PC-3 (cell line): ENCODE results near the gene LENEP. TPM values are rescaled to one million over a fixed set of nuclear protein-coding genes. Genes with fewer than 3 reads are reported as not detected.

Source experiments
- ATAC-seq: fragments of 200-7000 bp; cut with Tn5 transposase; 2 replicates; pipeline ENCODE4 v1.9.1; 2020; ENCODE audit warnings: mild to moderate bottlenecking, moderate library complexity
- BruUV-seq: library from RNA; stranded (reverse); fragments of 400-500 nt; replicated peaks from 2 replicates; lab custom pipeline; 2021; lab: Mats Ljungman, UMichigan
- CTCF ChIA-PET: fragments of 300-600 bp; sonication (Branson Sonifier 250); formaldehyde crosslinking; loops from one replicate; lab custom pipeline; 2022; ENCODE audit warnings: antibody characterized with exemption; lab: Charles Lee
- POLR2A ChIA-PET: fragments of 300-600 bp; sonication (Branson Sonifier 250); formaldehyde crosslinking; loops from one replicate; lab custom pipeline; 2022; ENCODE audit warnings: antibody characterized with exemption; ENCODE audit not compliant: unreplicated experiment; lab: Charles Lee
- DNase-seq: peaks from one replicate; pipeline ENCODE4 v3.0.0-alpha.2; 2015
- H2AFZ ChIP-seq: fragments of 300-600 bp; sonication (generic); 2 replicates; pipeline ENCODE4 v1.6.0; 2016; ENCODE audit warnings: antibody characterized with exemption, low read length
- H3F3A ChIP-seq: fragments of 300-600 bp; sonication (generic); one replicate; pipeline ENCODE4 v1.6.0; 2017; ENCODE audit warnings: antibody characterized with exemption, low read length, control low read depth, mild to moderate bottlenecking; ENCODE audit not compliant: unreplicated experiment
- H3K27ac ChIP-seq: fragments of 300-600 bp; sonication (generic); 2 replicates; pipeline ENCODE4 v1.5.1; 2016; ENCODE audit warnings: mild to moderate bottlenecking, low read length
- H3K27me3 ChIP-seq: fragments of 300-600 bp; sonication (generic); 2 replicates; pipeline ENCODE4 v1.6.1; 2016; ENCODE audit warnings: low read length, mixed read lengths
- H3K36me3 ChIP-seq: fragments of 300-600 bp; sonication (generic); 2 replicates; pipeline ENCODE4 v1.6.1; 2016; ENCODE audit warnings: low read depth, mixed run types, low read length, mixed read lengths
- H3K4me1 ChIP-seq: fragments of 300-600 bp; sonication (generic); 2 replicates; pipeline ENCODE4 v1.5.1; 2016; ENCODE audit warnings: low read length; ENCODE audit not compliant: insufficient read depth
- H3K4me2 ChIP-seq: fragments of 300-600 bp; sonication (generic); 2 replicates; pipeline ENCODE4 v1.6.0; 2016; ENCODE audit warnings: low read length
- H3K4me3 ChIP-seq: fragments of 300-600 bp; sonication (generic); 2 replicates; pipeline ENCODE4 v1.5.1; 2016; ENCODE audit warnings: mild to moderate bottlenecking, low read length, mixed read lengths
- H3K79me2 ChIP-seq: fragments of 300-600 bp; sonication (generic); 2 replicates; pipeline ENCODE4 v1.6.1; 2017; ENCODE audit warnings: low read length, mixed read lengths
- H3K9ac ChIP-seq: fragments of 300-600 bp; sonication (generic); 2 replicates; pipeline ENCODE4 v1.6.0; 2016; ENCODE audit warnings: mild to moderate bottlenecking, low read length
- H3K9me2 ChIP-seq: fragments of 300-600 bp; sonication (generic); replicated peaks from 2 replicates; pipeline ENCODE4 v1.6.1; 2016; ENCODE audit warnings: mixed run types, low read length, mixed read lengths
- H3K9me3 ChIP-seq: fragments of 300-600 bp; sonication (generic); 2 replicates; pipeline ENCODE4 v1.6.1; 2016; ENCODE audit warnings: low read length, mixed read lengths
- H4K20me1 ChIP-seq: fragments of 300-600 bp; sonication (generic); 2 replicates; pipeline ENCODE4 v1.6.1; 2016; ENCODE audit warnings: low read length, mixed read lengths
- EZH2 ChIP-seq: fragments of 300-600 bp; sonication (generic); IDR thresholded peaks from one replicate; pipeline ENCODE4 v1.6.1; 2017; ENCODE audit warnings: antibody characterized with exemption, mild to moderate bottlenecking, low read length; ENCODE audit not compliant: unreplicated experiment
- EZH2phosphoT487 ChIP-seq: fragments of 300-600 bp; sonication (generic); IDR thresholded peaks from 2 replicates; pipeline ENCODE4 v1.6.1; 2018; ENCODE audit warnings: mild to moderate bottlenecking, antibody characterized with exemption, low read length, borderline replicate concordance
- intact Hi-C: fragments of 100-400 bp; cut with micrococcal nuclease; formaldehyde crosslinking; loops from 2 replicates; pipeline ENCODE4 v1.9.0; 2023
- total RNA-seq: library from RNA; depleted of rRNA; stranded (reverse); fragments of >200 nt; gene quantifications from 2 replicates; pipeline ENCODE4 v1.2.3, GENCODE V29; 2014
- TF ChIP-seq, protein P1 (sequence below): fragments of 300-600 bp; sonication (generic); conservative IDR thresholded peaks from 2 replicates; pipeline ENCODE4 v1.5.1; 2017; ENCODE audit warnings: antibody characterized with exemption, low read depth, mild to moderate bottlenecking, low read length

Gene LENEP
- total RNA-seq, 1 experiment from 2014 or later = not detected

GRCh38 chr1:155022927-155023236, 29.5 kb downstream of the LENEP start:
- Histone ChIP-seq H3K9me2 (no peaks in the 10 kb centered on the region), H3K79me2 (no peaks in the 10 kb centered on the region), H3K4me3 (no peak overlapping the region), H3K27me3 (no peaks in the 10 kb centered on the region), H3K9ac (no peak overlapping the region), H3K4me1 (peaks cover 15% of the 10 kb centered on the region), H3F3A (no peaks in the 10 kb centered on the region), H3K9me3 (no peaks in the 10 kb centered on the region), H2AFZ (no peak overlapping the region), H3K27ac (no peak overlapping the region), H3K4me2 (no peak overlapping the region), H4K20me1 (no peaks in the 10 kb centered on the region), H3K36me3 (no peaks in the 10 kb centered on the region)
- intact Hi-C loops = no loop called here
- peak; percentile 29 for DNase-seq
- TF ChIP-seq EZH2phosphoT487 = no peak
- TF ChIP-seq, protein P1, sequence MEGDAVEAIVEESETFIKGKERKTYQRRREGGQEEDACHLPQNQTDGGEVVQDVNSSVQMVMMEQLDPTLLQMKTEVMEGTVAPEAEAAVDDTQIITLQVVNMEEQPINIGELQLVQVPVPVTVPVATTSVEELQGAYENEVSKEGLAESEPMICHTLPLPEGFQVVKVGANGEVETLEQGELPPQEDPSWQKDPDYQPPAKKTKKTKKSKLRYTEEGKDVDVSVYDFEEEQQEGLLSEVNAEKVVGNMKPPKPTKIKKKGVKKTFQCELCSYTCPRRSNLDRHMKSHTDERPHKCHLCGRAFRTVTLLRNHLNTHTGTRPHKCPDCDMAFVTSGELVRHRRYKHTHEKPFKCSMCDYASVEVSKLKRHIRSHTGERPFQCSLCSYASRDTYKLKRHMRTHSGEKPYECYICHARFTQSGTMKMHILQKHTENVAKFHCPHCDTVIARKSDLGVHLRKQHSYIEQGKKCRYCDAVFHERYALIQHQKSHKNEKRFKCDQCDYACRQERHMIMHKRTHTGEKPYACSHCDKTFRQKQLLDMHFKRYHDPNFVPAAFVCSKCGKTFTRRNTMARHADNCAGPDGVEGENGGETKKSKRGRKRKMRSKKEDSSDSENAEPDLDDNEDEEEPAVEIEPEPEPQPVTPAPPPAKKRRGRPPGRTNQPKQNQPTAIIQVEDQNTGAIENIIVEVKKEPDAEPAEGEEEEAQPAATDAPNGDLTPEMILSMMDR = no peak
- no peak for TF ChIP-seq EZH2
- no peak for ATAC-seq
- CTCF ChIA-PET = no interaction called here
- BruUV-seq = no TSS peak
- POLR2A ChIA-PET = no interaction called here

- no peaks in the 10 kb centered on the region for H3K9me2 ChIP-seq
- TF ChIP-seq EZH2 (no peak), EZH2phosphoT487 (no peak)
- TF ChIP-seq, protein P1 = no peak
- no peak overlapping the region for H3K27ac ChIP-seq
- ChIA-PET POLR2A (no interaction called here), CTCF (no interaction called here)
- no peaks in the 10 kb centered on the region for H3K27me3 ChIP-seq
- no peak overlapping the region for H2AFZ ChIP-seq
- H3K79me2 ChIP-seq = no peaks in the 10 kb centered on the region
- H3F3A ChIP-seq = no peaks in the 10 kb centered on the region
- no peak overlapping the region for H3K9ac ChIP-seq
- BruUV-seq = no TSS peak
- DNase-seq (no peak), ATAC-seq (no peak)
- no peaks in the 10 kb centered on the region for H4K20me1 ChIP-seq
- intact Hi-C loops = no loop called here
- H3K4me3 ChIP-seq = no peak overlapping the region
- H3K9me3 ChIP-seq = no peaks in the 10 kb centered on the region
- H3K4me1 ChIP-seq = peaks cover 8% of the 10 kb centered on the region
- H3K36me3 ChIP-seq = no peaks in the 10 kb centered on the region
- no peak overlapping the region for H3K4me2 ChIP-seq
Observed at GRCh38 chr1:155023627-155024026, 30.2 kb downstream of the LENEP start.

DNA sequence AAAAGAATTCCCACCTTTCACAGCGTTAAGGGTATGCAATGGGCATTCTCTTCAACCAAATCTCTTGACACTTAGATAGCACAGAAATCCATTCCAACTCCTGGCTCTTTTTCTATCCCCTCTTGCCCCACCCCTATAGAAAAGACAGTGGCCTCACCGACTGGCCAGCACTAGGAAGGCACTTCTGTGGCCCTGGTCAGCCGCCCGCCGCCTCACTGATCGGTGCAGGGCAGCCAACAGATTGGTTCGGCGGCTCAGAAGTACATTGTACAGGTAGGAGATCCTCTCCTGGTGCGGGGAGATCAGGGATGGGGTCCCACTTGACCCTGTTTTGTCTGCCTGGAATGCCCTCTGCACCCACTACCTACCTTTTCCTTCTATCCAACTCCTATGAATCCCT, 30.9 kb downstream of the LENEP start:
- Histone ChIP-seq H3K9me3 (no peaks in the 10 kb centered on the region), H3F3A (no peaks in the 10 kb centered on the region), H3K4me2 (no peak overlapping the region), H3K36me3 (no peaks in the 10 kb centered on the region), H3K9ac (no peak overlapping the region), H3K27ac (no peak overlapping the region), H3K79me2 (no peaks in the 10 kb centered on the region), H3K4me1 (peaks cover 7% of the 10 kb centered on the region), H3K9me2 (no peaks in the 10 kb centered on the region), H2AFZ (no peak overlapping the region), H3K27me3 (no peaks in the 10 kb centered on the region), H4K20me1 (no peaks in the 10 kb centered on the region), H3K4me3 (no peak overlapping the region)
- no peak for DNase-seq
- ATAC-seq = no peak
- BruUV-seq = no TSS peak
- POLR2A ChIA-PET = no interaction called here
- CTCF ChIA-PET = no interaction called here
- intact Hi-C loops = no loop called here
- TF ChIP-seq, protein P1 = no peak
- TF ChIP-seq EZH2 (no peak), EZH2phosphoT487 (no peak)
